Measurements from ENCODE around the gene OMP.

The OMP gene

DNA sequence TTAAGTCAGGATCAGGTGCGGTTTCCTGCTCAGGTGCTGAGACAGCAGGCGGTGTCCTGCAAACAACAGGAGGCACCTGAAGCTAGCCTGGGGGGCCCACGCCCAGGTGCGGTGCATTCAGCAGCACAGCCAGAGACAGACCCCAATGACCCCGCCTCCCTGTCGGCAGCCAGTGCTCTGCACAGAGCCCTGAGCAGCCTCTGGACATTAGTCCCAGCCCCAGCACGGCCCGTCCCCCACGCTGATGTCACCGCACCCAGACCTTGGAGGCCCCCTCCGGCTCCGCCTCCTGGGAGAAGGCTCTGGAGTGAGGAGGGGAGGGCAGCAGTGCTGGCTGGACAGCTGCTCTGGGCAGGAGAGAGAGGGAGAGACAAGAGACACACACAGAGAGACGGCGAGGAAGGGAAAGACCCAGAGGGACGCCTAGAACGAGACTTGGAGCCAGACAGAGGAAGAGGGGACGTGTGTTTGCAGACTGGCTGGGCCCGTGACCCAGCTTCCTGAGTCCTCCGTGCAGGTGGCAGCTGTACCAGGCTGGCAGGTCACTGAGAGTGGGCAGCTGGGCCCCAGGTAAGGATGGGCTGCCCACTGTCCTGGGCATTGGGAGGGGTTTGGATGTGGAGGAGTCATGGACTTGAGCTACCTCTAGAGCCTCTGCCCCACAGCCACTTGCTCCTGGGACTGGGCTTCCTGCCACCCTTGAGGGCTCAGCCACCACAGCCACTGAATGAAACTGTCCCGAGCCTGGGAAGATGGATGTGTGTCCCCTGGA is 25.5 kb downstream of the OMP start, which contains the start of gene MYO7A:
MYO7A (plus strand) TSS at position 327 of the 772 bp plus-strand sequence. CDS start 2,389 bp downstream, outside the sequence.
- Histone ChIP-seq H3K27ac (ENCODE audit: insufficient read depth, low read length, poor library complexity, severe bottlenecking) (no peak within 1 kb of the TSS), H3K4me3 (ENCODE audit: insufficient read depth, low read depth, low read length, poor library complexity, severe bottlenecking) (peak within 1 kb of the TSS; percentile 38), H3K36me3 (ENCODE audit: control insufficient read depth, insufficient read depth, low read length) (no peaks in the 10 kb centered on the region), H3K9me3 (ENCODE audit: control insufficient read depth, low read length) (no peaks in the 10 kb centered on the region), H3K27me3 (replicated peaks; ENCODE audit: control insufficient read depth, insufficient read depth, low read length, poor library complexity, severe bottlenecking) (no peaks in the 10 kb centered on the region), H3K4me1 (ENCODE audit: control insufficient read depth, insufficient read depth, low read length, poor library complexity, severe bottlenecking) (peaks cover 10% of the 10 kb centered on the region)
- no peak for DNase-seq

DNA sequence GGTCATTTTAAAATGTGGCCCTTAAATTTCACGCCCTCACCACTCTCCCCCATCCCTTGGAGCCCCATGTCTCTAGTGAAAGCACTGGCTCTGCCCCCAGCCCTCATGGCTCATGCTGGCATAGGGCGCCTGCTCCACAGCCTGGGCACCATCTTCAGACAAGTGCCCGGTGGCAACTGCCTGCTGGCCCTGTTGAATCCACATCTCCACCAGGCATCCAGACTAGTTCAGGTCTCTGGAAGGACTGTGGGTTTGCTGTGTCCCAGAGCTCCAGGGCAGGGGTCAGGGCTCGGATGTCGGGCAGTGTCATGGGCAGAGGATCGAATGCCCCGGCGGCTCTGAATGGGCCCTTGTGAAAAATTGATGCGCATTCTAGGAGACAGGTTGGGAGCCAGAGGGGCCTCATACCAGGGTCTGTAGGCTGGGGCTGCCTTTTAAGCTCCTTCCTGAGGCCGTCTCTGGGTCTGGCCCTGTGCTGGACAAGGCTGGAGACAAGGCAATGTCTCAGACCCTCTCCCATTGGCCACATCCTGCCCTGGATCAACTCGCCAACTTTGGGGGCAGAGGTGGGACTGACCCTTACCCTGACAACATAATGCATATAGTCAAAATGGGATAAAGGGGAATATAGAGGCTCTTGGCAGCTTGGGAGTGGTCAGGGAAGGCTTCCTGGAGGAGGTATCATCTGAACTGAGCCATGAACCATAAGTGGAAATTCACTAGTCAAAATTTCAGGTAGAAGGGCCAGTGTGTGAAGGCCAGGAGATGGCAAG is 26.6 kb downstream of the OMP start:
- H3K36me3 ChIP-seq (ENCODE audit: control insufficient read depth, insufficient read depth, low read length), result no peaks in the 10 kb centered on the region
- peaks cover 10% of the 10 kb centered on the region for H3K4me1 ChIP-seq (ENCODE audit: control insufficient read depth, insufficient read depth, low read length, poor library complexity, severe bottlenecking)
- no peaks in the 10 kb centered on the region for H3K27me3 ChIP-seq (replicated peaks; ENCODE audit: control insufficient read depth, insufficient read depth, low read length, poor library complexity, severe bottlenecking)
- H3K9me3 ChIP-seq (ENCODE audit: control insufficient read depth, low read length), result no peaks in the 10 kb centered on the region
- no peak for DNase-seq
- no peak overlapping the region for H3K4me3 ChIP-seq (ENCODE audit: insufficient read depth, low read depth, low read length, poor library complexity, severe bottlenecking)
- H3K27ac ChIP-seq (ENCODE audit: insufficient read depth, low read length, poor library complexity, severe bottlenecking), result no peak overlapping the region

DNA sequence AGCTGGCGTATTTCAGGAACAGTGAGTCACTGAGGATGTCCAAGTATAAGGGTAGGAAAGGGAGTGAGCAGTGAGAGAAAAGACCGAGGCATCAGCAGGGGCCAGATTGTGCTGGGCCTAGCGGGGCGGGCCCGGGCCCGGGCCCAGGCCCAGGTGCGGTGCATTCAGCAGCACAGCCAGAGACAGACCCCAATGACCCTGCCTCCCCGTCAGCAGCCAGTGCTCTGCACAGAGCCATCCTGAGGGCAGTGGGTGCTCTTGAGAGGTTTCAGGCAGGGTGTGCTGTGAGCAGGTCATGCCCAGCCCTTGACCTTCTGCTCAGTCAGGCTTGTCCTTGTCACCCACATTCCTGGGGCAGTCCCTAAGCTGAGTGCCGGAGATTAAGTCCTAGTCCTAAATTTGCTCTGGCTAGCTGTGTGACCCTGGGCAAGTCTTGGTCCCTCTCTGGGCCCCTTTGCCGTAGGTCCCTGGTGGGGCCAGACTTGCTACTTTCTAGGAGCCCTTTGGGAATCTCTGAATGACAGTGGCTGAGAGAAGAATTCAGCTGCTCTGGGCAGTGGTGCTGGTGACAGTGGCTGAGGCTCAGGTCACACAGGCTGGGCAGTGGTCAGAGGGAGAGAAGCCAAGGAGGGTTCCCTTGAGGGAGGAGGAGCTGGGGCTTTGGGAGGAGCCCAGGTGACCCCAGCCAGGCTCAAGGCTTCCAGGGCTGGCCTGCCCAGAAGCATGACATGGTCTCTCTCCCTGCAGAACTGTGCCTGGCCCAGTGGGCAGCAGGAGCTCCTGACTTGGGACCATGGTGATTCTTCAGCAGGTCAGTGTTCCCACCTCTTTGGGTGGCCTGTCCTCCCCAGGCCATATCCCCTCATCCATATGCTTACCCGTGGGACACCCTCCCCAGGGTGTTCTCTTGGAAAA is 27.5 kb downstream of the OMP start:
- H3K27me3 ChIP-seq (replicated peaks; ENCODE audit: control insufficient read depth, insufficient read depth, low read length, poor library complexity, severe bottlenecking), result no peaks in the 10 kb centered on the region
- H3K4me1 ChIP-seq (ENCODE audit: control insufficient read depth, insufficient read depth, low read length, poor library complexity, severe bottlenecking), result peaks cover 10% of the 10 kb centered on the region
- no peak overlapping the region for H3K4me3 ChIP-seq (ENCODE audit: insufficient read depth, low read depth, low read length, poor library complexity, severe bottlenecking)
- no peaks in the 10 kb centered on the region for H3K36me3 ChIP-seq (ENCODE audit: control insufficient read depth, insufficient read depth, low read length)
- DNase-seq, result no peak
- no peak overlapping the region for H3K27ac ChIP-seq (ENCODE audit: insufficient read depth, low read length, poor library complexity, severe bottlenecking)
- no peaks in the 10 kb centered on the region for H3K9me3 ChIP-seq (ENCODE audit: control insufficient read depth, low read length)

DNA sequence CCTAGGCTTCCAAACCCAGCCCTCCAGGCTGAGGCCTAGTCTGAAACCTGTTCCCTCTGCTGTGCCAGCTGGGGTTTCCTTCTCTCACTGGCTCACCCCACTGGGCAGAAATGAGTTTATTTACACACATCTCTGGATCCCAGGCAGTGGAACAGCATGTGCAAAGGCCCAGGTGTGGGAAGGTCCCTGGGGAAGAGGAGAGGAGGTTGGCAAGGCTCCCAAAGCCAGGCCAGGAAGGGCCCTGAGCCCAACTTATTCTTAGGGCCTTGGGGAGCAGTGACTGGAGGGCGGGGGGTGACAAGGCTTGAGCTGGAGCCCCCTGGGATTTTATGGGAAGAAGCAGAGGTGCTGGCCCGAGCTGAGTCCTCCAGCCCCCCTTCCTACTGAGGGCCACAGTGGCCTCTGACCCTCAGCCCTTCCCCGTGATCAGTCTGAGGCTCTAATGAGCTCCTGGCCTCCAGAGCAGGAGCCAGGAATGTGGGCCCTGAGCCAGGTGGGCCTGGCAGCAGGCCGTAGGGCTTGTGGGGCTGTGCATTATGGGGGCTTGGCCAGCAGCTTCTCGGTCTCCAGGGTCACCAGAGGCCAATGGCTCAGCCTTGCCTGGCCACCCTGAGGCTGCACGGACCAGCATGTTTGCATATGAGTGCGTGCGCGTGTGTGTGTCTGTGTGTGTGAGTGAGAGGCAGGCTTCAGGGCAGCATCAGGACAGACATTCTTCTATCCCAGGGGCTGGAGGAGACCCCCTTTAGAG is 28.3 kb downstream of the OMP start:
- H3K27me3 ChIP-seq (replicated peaks; ENCODE audit: control insufficient read depth, insufficient read depth, low read length, poor library complexity, severe bottlenecking), result no peaks in the 10 kb centered on the region
- H3K9me3 ChIP-seq (ENCODE audit: control insufficient read depth, low read length), result no peaks in the 10 kb centered on the region
- H3K4me1 ChIP-seq (ENCODE audit: control insufficient read depth, insufficient read depth, low read length, poor library complexity, severe bottlenecking), result peaks cover 10% of the 10 kb centered on the region
- no peaks in the 10 kb centered on the region for H3K36me3 ChIP-seq (ENCODE audit: control insufficient read depth, insufficient read depth, low read length)
- H3K4me3 ChIP-seq (ENCODE audit: insufficient read depth, low read depth, low read length, poor library complexity, severe bottlenecking), result no peak overlapping the region
- DNase-seq, result no peak
- H3K27ac ChIP-seq (ENCODE audit: insufficient read depth, low read length, poor library complexity, severe bottlenecking), result no peak overlapping the region

DNA sequence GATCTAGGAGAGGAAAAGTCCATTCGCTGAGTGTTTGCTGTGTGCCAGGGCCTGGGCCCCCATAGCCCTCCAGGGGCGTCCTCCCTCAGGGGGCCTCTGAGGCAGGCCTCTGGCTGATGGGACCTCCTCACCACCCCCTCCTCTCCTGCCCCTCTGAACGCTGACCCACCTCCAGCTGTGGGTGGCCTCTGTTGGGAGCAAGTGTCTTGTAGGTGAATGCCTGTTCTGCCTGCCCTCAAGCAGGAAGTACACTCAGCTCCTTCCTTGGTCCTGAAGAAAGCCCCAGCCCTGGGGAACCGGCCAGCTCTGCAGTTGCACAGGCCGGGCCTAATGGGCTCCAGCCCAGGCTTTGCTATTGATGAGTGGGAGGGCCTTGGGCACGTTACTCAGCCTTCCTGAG is 28.9 kb downstream of the OMP start:
- no peak overlapping the region for H3K4me3 ChIP-seq (ENCODE audit: insufficient read depth, low read depth, low read length, poor library complexity, severe bottlenecking)
- H3K36me3 ChIP-seq (ENCODE audit: control insufficient read depth, insufficient read depth, low read length), result no peaks in the 10 kb centered on the region
- H3K9me3 ChIP-seq (ENCODE audit: control insufficient read depth, low read length), result no peaks in the 10 kb centered on the region
- H3K4me1 ChIP-seq (ENCODE audit: control insufficient read depth, insufficient read depth, low read length, poor library complexity, severe bottlenecking), result peaks cover 10% of the 10 kb centered on the region
- no peak overlapping the region for H3K27ac ChIP-seq (ENCODE audit: insufficient read depth, low read length, poor library complexity, severe bottlenecking)
- no peak for DNase-seq
- no peaks in the 10 kb centered on the region for H3K27me3 ChIP-seq (replicated peaks; ENCODE audit: control insufficient read depth, insufficient read depth, low read length, poor library complexity, severe bottlenecking)

DNA sequence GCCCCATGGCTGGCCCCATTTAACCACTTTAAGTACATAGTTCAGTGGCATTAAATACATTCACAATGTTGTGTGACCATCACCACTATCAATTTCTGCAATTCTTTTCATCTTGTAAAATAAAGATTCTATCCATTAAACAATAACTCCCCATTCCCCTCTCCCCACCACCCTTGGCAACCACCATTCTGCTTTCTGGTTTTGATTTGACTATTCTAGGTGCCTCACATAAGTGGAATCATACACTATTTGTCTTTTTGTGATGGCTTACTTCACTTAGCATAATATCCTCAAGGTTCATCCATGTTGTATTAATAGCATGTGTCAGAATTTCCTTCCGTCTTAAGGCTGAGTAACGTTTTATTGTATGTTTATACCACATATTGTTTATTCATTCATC is 32.4 kb downstream of the OMP start:
- Histone ChIP-seq H3K27ac (ENCODE audit: insufficient read depth, low read length, poor library complexity, severe bottlenecking) (no peak overlapping the region), H3K4me1 (ENCODE audit: control insufficient read depth, insufficient read depth, low read length, poor library complexity, severe bottlenecking) (no peaks in the 10 kb centered on the region), H3K27me3 (replicated peaks; ENCODE audit: control insufficient read depth, insufficient read depth, low read length, poor library complexity, severe bottlenecking) (peaks cover 3% of the 10 kb centered on the region), H3K9me3 (ENCODE audit: control insufficient read depth, low read length) (no peaks in the 10 kb centered on the region), H3K4me3 (ENCODE audit: insufficient read depth, low read depth, low read length, poor library complexity, severe bottlenecking) (no peak overlapping the region), H3K36me3 (ENCODE audit: control insufficient read depth, insufficient read depth, low read length) (no peaks in the 10 kb centered on the region)
- DNase-seq, result no peak

DNA sequence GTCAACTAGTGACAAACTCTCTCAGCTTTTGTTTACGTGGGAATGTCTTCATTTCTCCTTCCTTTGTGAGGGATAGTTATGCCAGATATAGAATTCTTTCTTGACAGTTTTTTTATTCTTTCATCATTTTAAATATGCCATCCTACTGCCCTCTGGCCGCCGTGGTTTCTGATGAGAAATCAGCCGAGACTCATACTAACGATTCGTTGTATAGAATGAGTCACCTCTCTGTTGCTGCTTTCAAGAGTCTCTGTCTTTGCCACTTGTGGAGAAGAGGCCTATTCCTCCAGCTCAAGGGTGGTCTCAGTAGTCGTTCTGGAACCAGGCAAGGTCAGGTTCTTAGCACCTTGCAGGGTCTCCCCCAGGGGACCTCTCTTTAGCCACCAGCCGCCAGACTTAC is 33.4 kb downstream of the OMP start:
- Histone ChIP-seq H3K36me3 (ENCODE audit: control insufficient read depth, insufficient read depth, low read length) (no peaks in the 10 kb centered on the region), H3K27me3 (replicated peaks; ENCODE audit: control insufficient read depth, insufficient read depth, low read length, poor library complexity, severe bottlenecking) (peaks cover 3% of the 10 kb centered on the region), H3K9me3 (ENCODE audit: control insufficient read depth, low read length) (no peaks in the 10 kb centered on the region), H3K4me1 (ENCODE audit: control insufficient read depth, insufficient read depth, low read length, poor library complexity, severe bottlenecking) (no peaks in the 10 kb centered on the region), H3K4me3 (ENCODE audit: insufficient read depth, low read depth, low read length, poor library complexity, severe bottlenecking) (no peak overlapping the region), H3K27ac (ENCODE audit: insufficient read depth, low read length, poor library complexity, severe bottlenecking) (no peak overlapping the region)
- no peak for DNase-seq

DNA sequence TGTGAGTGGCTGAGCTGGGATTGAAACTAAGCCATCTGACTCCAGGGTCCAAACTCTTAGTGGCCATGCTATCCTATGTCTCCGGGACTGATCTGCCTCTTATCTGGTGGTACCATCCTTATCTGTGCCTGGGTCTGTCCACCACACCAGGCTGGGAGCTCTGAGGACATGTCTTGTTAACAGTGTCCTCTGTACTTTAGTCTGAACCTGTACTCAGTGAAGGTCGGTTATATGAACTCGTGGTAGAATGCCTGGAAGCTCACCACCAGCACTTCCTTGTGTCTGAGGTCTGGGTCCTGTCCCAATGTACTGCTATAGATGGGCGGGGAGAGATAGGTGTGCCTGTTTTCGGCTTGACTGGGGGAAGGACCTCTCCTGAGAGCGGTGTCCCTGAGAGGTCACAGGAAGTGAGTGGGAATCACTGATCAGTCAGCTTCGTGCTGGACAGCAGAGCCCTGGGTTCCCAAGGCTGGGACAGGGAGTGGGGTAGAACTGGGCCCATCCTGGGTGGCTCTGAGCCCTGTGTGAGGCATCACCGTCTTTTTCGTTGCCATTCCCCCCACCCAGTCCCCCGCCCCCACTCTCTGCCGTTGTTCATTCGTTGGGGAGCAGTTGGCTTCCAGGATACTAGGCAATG is 34.3 kb downstream of the OMP start:
- no peak for DNase-seq

DNA sequence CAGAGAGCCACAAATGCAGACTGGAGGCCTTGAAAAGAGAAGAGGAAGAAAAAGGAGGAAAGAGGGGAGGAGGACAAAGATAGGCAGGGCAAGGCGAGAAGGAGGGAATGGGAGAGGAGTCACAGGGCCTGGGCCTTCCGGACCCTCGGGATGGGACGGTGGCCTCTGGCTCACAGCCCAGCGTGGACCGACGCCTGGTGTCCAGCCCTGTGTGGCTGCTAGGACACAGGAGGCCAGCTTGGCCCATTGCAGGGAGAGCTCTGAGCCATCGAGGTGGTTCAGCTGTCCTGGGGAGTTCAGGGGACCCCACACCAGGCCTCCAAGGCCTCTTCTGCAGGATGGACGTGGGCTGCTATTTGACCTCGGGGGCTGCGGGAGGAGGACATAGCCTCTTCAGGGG is 34.8 kb downstream of the OMP start:
- peaks cover 3% of the 10 kb centered on the region for H3K27me3 ChIP-seq (replicated peaks; ENCODE audit: control insufficient read depth, insufficient read depth, low read length, poor library complexity, severe bottlenecking)
- H3K4me3 ChIP-seq (ENCODE audit: insufficient read depth, low read depth, low read length, poor library complexity, severe bottlenecking), result no peak overlapping the region
- H3K27ac ChIP-seq (ENCODE audit: insufficient read depth, low read length, poor library complexity, severe bottlenecking), result no peak overlapping the region
- H3K36me3 ChIP-seq (ENCODE audit: control insufficient read depth, insufficient read depth, low read length), result no peaks in the 10 kb centered on the region
- H3K9me3 ChIP-seq (ENCODE audit: control insufficient read depth, low read length), result no peaks in the 10 kb centered on the region
- no peak for DNase-seq
- H3K4me1 ChIP-seq (ENCODE audit: control insufficient read depth, insufficient read depth, low read length, poor library complexity, severe bottlenecking), result no peaks in the 10 kb centered on the region

More for the DNA sequence above, 34.3 kb downstream of the OMP start:
- no peaks in the 10 kb centered on the region for H3K9me3 ChIP-seq (ENCODE audit: control insufficient read depth, low read length)
- no peaks in the 10 kb centered on the region for H3K36me3 ChIP-seq (ENCODE audit: control insufficient read depth, insufficient read depth, low read length)
- no peak overlapping the region for H3K4me3 ChIP-seq (ENCODE audit: insufficient read depth, low read depth, low read length, poor library complexity, severe bottlenecking)
- peaks cover 3% of the 10 kb centered on the region for H3K27me3 ChIP-seq (replicated peaks; ENCODE audit: control insufficient read depth, insufficient read depth, low read length, poor library complexity, severe bottlenecking)
- H3K27ac ChIP-seq (ENCODE audit: insufficient read depth, low read length, poor library complexity, severe bottlenecking), result no peak overlapping the region
- no peaks in the 10 kb centered on the region for H3K4me1 ChIP-seq (ENCODE audit: control insufficient read depth, insufficient read depth, low read length, poor library complexity, severe bottlenecking)
